ENCODE data around the gene OR8B12.

The OR8B12 gene

DNA sequence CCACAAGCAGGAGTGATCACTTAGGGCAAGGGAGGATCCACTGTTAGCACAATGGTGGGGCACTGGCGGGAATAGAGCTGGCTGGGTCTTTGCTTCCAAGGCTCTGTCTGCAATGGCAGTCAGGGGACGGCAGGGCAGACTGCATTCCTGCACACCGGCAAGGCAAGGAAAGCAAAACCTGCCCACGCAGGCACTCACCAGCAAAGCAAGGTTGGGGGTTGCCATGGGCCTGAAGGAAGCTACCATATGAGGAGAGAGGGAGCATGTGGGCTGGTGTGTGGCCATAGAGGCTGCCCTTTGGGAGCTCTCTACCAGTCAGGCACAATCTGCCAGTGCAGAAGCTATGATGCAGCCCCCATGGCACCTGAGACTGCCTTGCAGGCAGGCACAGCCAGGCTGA lies 33.2 kb downstream of the OR8B12 start:
- Histone ChIP-seq H3K4me1 (ENCODE audit: low read length) (no peaks in the 10 kb centered on the region), H3K79me2 (ENCODE audit: low read length) (no peaks in the 10 kb centered on the region), H4K20me1 (ENCODE audit: insufficient read depth, low read length) (no peaks in the 10 kb centered on the region), H3K36me3 (replicated peaks; ENCODE audit: low read depth, low read length) (no peaks in the 10 kb centered on the region), H3K9me3 (ENCODE audit: insufficient read depth, low read length) (no peaks in the 10 kb centered on the region), H3K4me3 (ENCODE audit: low read length) (no peak overlapping the region), H3K27me3 (ENCODE audit: low read depth, low read length) (0 out of 2 replicates have a peak, but pooled peaks cover 4% of the 10 kb centered on the region), H2AFZ (ENCODE audit: low read depth, low read length) (no peak overlapping the region), H3K4me2 (ENCODE audit: low read length) (no peak overlapping the region), H3K27ac (ENCODE audit: low read length) (no peak overlapping the region), H3K9ac (ENCODE audit: low read length) (no peak overlapping the region)
- TF ChIP-seq EZH2phosphoT487 (IDR thresholded peaks at IDR 0.05; ENCODE audit: low read depth) = no peak
- TF ChIP-seq CTCF (IDR thresholded peaks at IDR 0.05; ENCODE audit: low read depth, low read length) = no peak

- TF ChIP-seq EZH2phosphoT487 (IDR thresholded peaks at IDR 0.05; ENCODE audit: low read depth) = no peak
- no peak for TF ChIP-seq CTCF (IDR thresholded peaks at IDR 0.05; ENCODE audit: low read depth, low read length)
- Histone ChIP-seq H3K4me1 (ENCODE audit: low read length) (no peaks in the 10 kb centered on the region), H4K20me1 (ENCODE audit: insufficient read depth, low read length) (no peaks in the 10 kb centered on the region), H3K27me3 (ENCODE audit: low read depth, low read length) (peaks cover 2% of the 10 kb centered on the region; the same call in 1 of the 2 replicates), H2AFZ (ENCODE audit: low read depth, low read length) (no peak overlapping the region), H3K27ac (ENCODE audit: low read length) (no peak overlapping the region), H3K36me3 (replicated peaks; ENCODE audit: low read depth, low read length) (no peaks in the 10 kb centered on the region), H3K4me2 (ENCODE audit: low read length) (no peak overlapping the region), H3K9ac (ENCODE audit: low read length) (no peak overlapping the region), H3K9me3 (ENCODE audit: insufficient read depth, low read length) (no peaks in the 10 kb centered on the region), H3K4me3 (ENCODE audit: low read length) (no peak overlapping the region), H3K79me2 (ENCODE audit: low read length) (no peaks in the 10 kb centered on the region)
Observed at GRCh38 chr11:124499711-124500110, 43.7 kb downstream of the OR8B12 start.

DNA sequence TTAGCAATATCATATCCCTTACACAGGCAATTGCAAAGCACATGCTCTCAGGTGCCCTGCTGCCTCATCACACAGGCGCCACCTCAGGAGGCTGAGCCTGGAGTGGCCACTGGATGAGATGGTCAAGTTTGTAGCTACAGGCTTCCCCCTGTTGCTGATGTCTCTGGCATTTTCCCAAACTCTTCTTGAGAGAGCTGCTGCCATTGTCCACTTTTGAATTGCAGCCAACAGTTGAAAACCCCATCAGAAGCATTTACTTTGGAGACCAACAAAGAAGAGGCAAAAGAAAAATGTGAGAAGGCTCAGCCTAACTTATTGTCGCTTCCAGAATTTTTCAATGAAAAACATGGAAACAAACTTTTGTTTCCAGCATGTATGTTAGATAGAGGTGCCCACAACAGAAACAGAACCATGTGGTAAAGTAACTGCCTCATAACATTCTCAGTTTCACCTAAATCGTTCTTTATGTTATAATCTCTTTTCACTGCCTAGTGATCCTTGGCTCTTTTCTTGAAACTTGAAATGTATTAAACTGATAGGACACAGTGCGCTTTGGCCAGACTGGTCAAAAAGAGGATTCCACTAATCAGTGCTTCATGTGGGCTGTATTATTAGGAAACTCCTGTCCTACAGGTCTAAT lies 50.3 kb downstream of the OR8B12 start:
- Histone ChIP-seq H2AFZ (ENCODE audit: low read depth, low read length) (no peak overlapping the region), H3K4me2 (ENCODE audit: low read length) (no peak overlapping the region), H3K79me2 (ENCODE audit: low read length) (no peaks in the 10 kb centered on the region), H3K4me1 (ENCODE audit: low read length) (no peaks in the 10 kb centered on the region), H3K4me3 (ENCODE audit: low read length) (no peak overlapping the region), H4K20me1 (ENCODE audit: insufficient read depth, low read length) (no peaks in the 10 kb centered on the region), H3K27me3 (ENCODE audit: low read depth, low read length) (no peaks in the 10 kb centered on the region), H3K9ac (ENCODE audit: low read length) (no peak overlapping the region), H3K9me3 (ENCODE audit: insufficient read depth, low read length) (no peaks in the 10 kb centered on the region), H3K27ac (ENCODE audit: low read length) (no peak overlapping the region), H3K36me3 (replicated peaks; ENCODE audit: low read depth, low read length) (no peaks in the 10 kb centered on the region)
- TF ChIP-seq EZH2phosphoT487 (IDR thresholded peaks at IDR 0.05; ENCODE audit: low read depth) = no peak
- no peak for TF ChIP-seq CTCF (IDR thresholded peaks at IDR 0.05; ENCODE audit: low read depth, low read length)
